Smooth muscle cell of the brain vasculature (primary cell): ENCODE measurements around the gene NFIX.

ENCODE experiments used
- DNase-seq: peaks from one replicate; pipeline ENCODE4 v3.0.0-alpha.2; 2012; ENCODE audit warnings: low read depth, low spot score

The NFIX gene

GRCh38 chr19:13091400-13092157, 96.3 kb downstream of the NFIX start:
- DNase-seq, result peak; percentile 53

GRCh38 chr19:13092158-13092543, 96.9 kb downstream of the NFIX start:
- DNase-seq, result no peak

GRCh38 chr19:13092606-13093235, 97.4 kb downstream of the NFIX start:
- DNase-seq, result no peak

- peak; percentile 73 for DNase-seq
Observed at GRCh38 chr19:13093407-13094105, 98.3 kb downstream of the NFIX start.

- no peak for DNase-seq
Observed at GRCh38 chr19:13094106-13094504, 98.8 kb downstream of the NFIX start.

GRCh38 chr19:13094771-13095392, 99.6 kb downstream of the NFIX start:
- no peak for DNase-seq

GRCh38 chr19:13095393-13095784, 100.1 kb downstream of the NFIX start:
- no peak for DNase-seq

- DNase-seq, result no peak
Observed at GRCh38 chr19:13095934-13096927, 101.0 kb downstream of the NFIX start.

- no peak for DNase-seq
Observed at GRCh38 chr19:13097033-13097462, 101.8 kb downstream of the NFIX start.

GRCh38 chr19:13097463-13098258, 102.4 kb downstream of the NFIX start:
- no peak for DNase-seq

GRCh38 chr19:13098277-13099072, 103.2 kb downstream of the NFIX start:
- DNase-seq, result no peak

GRCh38 chr19:13099073-13099999, 104.1 kb downstream of the NFIX start:
- DNase-seq, result no peak

GRCh38 chr19:13100031-13100588, 104.8 kb downstream of the NFIX start:
- DNase-seq, result no peak

GRCh38 chr19:13100841-13101589, 105.7 kb downstream of the NFIX start:
- DNase-seq, result no peak

- no peak for DNase-seq
Observed at GRCh38 chr19:13101590-13102415, 106.5 kb downstream of the NFIX start.

GRCh38 chr19:13102416-13102665, 107.1 kb downstream of the NFIX start:
- DNase-seq, result no peak
